ENCODE results near the gene ETNK1. TPM values are rescaled to one million over a fixed set of nuclear protein-coding genes. Genes with fewer than 3 reads are reported as not detected.

Gene ETNK1
- polyA plus RNA-seq, 1 of the 3 experiments (the other 2 are of a cell fraction): 7.9 TPM

DNA sequence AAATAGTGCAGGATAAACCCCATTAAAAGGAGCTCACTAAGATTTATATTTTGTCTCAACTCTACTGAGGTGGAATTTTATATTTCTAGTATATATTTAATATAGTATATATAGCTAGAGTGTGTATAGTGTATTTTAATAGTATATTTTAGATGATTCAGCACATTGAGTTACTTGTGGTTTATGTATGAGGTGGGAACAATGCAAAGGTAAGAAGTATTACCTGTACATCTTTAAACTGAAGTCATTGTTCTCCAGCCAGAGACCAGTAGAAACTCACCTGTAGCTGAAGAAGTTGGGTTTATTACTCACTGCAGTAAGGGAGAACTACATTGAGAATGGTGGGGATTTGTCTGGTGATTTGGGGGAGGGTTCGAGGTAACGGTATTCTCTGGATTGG is 15.9 kb downstream of the ETNK1 start:
- no peak for DNase-seq
- Histone ChIP-seq H2AFZ (ENCODE audit: low read depth) (no peak overlapping the region), H3K79me2 (ENCODE audit: insufficient read depth) (peaks cover 33% of the 10 kb centered on the region), H3K4me3 (ENCODE audit: low read depth in 2 of 2, low read length in 1 of 2) (no peak overlapping the region), H3K9me3 (no peaks in the 10 kb centered on the region), H4K20me1 (ENCODE audit: insufficient read depth) (peaks cover 6% of the 10 kb centered on the region; the same call in 1 of the 2 replicates), H3K36me3 (replicated peaks in 1 of 2; ENCODE audit: control insufficient read depth in 1 of 2, insufficient read depth in 2 of 2, low read length in 1 of 2) (peaks cover 8 to 21% of the 10 kb centered on the region in 2 experiments), H3K9me2 (no peaks in the 10 kb centered on the region), H3K27ac (ENCODE audit: low read depth in 2 of 2, low read length in 1 of 2) (no peak overlapping the region), H3K9ac (no peak overlapping the region), H3K27me3 (ENCODE audit: insufficient read depth) (no peaks in the 10 kb centered on the region), H3F3A (replicated peaks; ENCODE audit: insufficient read depth) (no peaks in the 10 kb centered on the region), H3K4me2 (no peak overlapping the region), H3K4me1 (ENCODE audit: control insufficient read depth in 1 of 2, insufficient read depth in 2 of 2, low read depth in 1 of 2, low read length in 1 of 2) (peaks cover 0 to 2% of the 10 kb centered on the region in 2 experiments; a peak in 1 of 4 replicates)
- TF ChIP-seq NFIC (IDR thresholded peaks at IDR 0.05; ENCODE audit: borderline replicate concordance) (no peak), YY1 (IDR thresholded peaks at IDR 0.05; ENCODE audit: low read depth) (no peak), ELF1 (IDR thresholded peaks at IDR 0.05) (no peak), CHD2 (IDR thresholded peaks at IDR 0.05; ENCODE audit: low read length, partially characterized antibody) (no peak), GATA2 (CRISPR knock-in tag; IDR thresholded peaks at IDR 0.05) (no peak), SMC3 (IDR thresholded peaks at IDR 0.05; ENCODE audit: low read depth, low read length) (no peak), FOSL2 (IDR thresholded peaks at IDR 0.05; ENCODE audit: borderline replicate concordance, low read depth) (no peak), SIN3A (IDR thresholded peaks at IDR 0.05; ENCODE audit: borderline replicate concordance, low read depth, low read length) (no peak), TAF1 (IDR thresholded peaks at IDR 0.05; ENCODE audit: borderline replicate concordance, low read depth, low read length) (no peak)
- ChIA-PET POLR2A (no interaction called here), CTCF (interaction anchor here (0.6 to 0.7 kb wide), 2 partner anchors 12 to 13 kb away, joined by 3 read pairs; no protein-coding TSS in a partner anchor)
- 95% methylated on average over 2 of the region's 2 CpGs for WGBS (ENCODE audit: low lambda C conversion rate)

DNA sequence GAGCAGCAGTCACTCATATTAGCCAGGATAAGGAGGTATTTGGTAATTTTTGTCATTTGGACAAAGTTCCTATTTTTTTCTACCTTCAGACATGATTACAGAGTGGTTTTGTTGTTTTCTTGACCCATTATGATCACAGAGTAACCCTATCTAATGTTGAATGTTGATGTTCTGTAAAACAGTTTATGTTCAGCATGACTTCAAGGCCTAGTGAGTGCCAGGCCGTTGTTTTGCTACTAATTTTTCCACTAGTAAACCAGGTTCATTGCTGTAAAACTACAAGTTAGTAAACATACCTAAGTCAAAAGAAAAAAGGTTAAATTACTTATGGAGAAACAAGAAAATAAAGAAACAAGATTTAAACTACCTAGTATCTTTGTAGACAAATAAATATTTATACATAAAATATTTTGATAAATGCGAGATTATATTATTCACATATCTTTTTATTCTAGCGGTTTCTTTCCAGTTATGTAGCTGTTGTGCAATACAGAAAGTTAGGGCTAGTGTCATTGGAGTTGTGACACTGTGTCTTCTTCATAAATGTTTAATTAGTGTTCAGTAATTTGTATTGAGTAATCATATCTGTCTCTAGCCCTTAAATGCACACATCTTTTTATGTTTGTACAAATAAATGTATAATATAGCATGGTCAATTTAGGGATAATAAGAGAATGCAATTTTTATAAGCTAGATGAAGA is 16.5 kb downstream of the ETNK1 start:
- H3F3A ChIP-seq (replicated peaks; ENCODE audit: insufficient read depth): no peaks in the 10 kb centered on the region
- H3K27ac ChIP-seq (ENCODE audit: low read depth in 2 of 2, low read length in 1 of 2): no peak overlapping the region
- H3K9me3 ChIP-seq: no peaks in the 10 kb centered on the region
- no peak for DNase-seq
- H3K9me2 ChIP-seq: no peaks in the 10 kb centered on the region
- no peak for TF ChIP-seq YY1 (IDR thresholded peaks at IDR 0.05; ENCODE audit: low read depth)
- no peak for TF ChIP-seq EP300 (IDR thresholded peaks at IDR 0.05; ENCODE audit: borderline replicate concordance in 1 of 2, low read depth in 1 of 2, low read length in 1 of 2)
- no peak for TF ChIP-seq GABPA (IDR thresholded peaks at IDR 0.05; ENCODE audit: low read depth)
- no peak for TF ChIP-seq FOSL2 (IDR thresholded peaks at IDR 0.05; ENCODE audit: borderline replicate concordance, low read depth)
- no peak for TF ChIP-seq RAD21 (IDR thresholded peaks at IDR 0.05; ENCODE audit: low read length)
- no peaks in the 10 kb centered on the region for H3K4me1 ChIP-seq (ENCODE audit: control insufficient read depth in 1 of 2, insufficient read depth in 2 of 2, low read depth in 1 of 2, low read length in 1 of 2)
- H3K27me3 ChIP-seq (ENCODE audit: insufficient read depth): no peaks in the 10 kb centered on the region
- POLR2A ChIA-PET: no interaction called here
- CTCF ChIA-PET: interaction anchor here (0.7 kb wide), 1 partner anchor 14 kb away, joined by 3 read pairs; no protein-coding TSS in a partner anchor
- H3K79me2 ChIP-seq (ENCODE audit: insufficient read depth): peaks cover 26% of the 10 kb centered on the region
- H3K36me3 ChIP-seq (replicated peaks in 1 of 2; ENCODE audit: control insufficient read depth in 1 of 2, insufficient read depth in 2 of 2, low read length in 1 of 2): peaks cover 12 to 24% of the 10 kb centered on the region in 2 experiments
- no peak overlapping the region for H2AFZ ChIP-seq (ENCODE audit: low read depth)
- WGBS (ENCODE audit: low lambda C conversion rate): 96% methylated on average over 3 of the region's 3 CpGs
- H4K20me1 ChIP-seq (ENCODE audit: insufficient read depth): peaks cover 4% of the 10 kb centered on the region; the same call in 1 of the 2 replicates
- H3K4me2 ChIP-seq: no peak overlapping the region
- H3K4me3 ChIP-seq (ENCODE audit: low read depth in 2 of 2, low read length in 1 of 2): no peak overlapping the region
- no peak overlapping the region for H3K9ac ChIP-seq

DNA sequence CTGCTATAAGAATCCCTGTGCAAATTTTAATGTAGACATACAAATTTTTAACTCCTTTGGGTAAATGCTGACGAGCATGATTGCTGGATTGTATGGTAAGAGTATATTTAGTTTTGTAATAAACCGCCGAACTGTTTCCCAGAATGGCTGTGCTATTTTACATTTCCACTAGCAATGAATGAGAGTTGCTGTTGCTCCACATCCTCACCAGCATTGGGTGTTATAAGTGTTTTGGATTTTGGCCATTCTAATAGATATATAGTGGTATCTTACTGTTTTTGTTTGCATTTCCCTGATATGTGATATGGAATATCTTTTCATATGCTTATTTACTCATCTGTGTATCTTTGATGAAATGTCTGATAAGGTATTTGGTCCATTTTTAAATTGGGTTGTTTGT is 23.7 kb downstream of the ETNK1 start:
- Histone ChIP-seq H3F3A (replicated peaks; ENCODE audit: insufficient read depth) (no peaks in the 10 kb centered on the region), H3K9me3 (no peaks in the 10 kb centered on the region), H3K36me3 (replicated peaks in 1 of 2; ENCODE audit: control insufficient read depth in 1 of 2, insufficient read depth in 2 of 2, low read length in 1 of 2) (peaks cover 15 to 32% of the 10 kb centered on the region in 2 experiments), H3K4me1 (ENCODE audit: control insufficient read depth in 1 of 2, insufficient read depth in 2 of 2, low read depth in 1 of 2, low read length in 1 of 2) (no peaks in the 10 kb centered on the region; a peak in 1 of 4 replicates), H3K9ac (no peak overlapping the region), H3K79me2 (ENCODE audit: insufficient read depth) (peaks cover 23% of the 10 kb centered on the region; the same call in 1 of the 2 replicates), H3K27me3 (ENCODE audit: insufficient read depth) (no peaks in the 10 kb centered on the region), H3K27ac (ENCODE audit: low read depth in 2 of 2, low read length in 1 of 2) (no peak overlapping the region), H3K4me2 (no peak overlapping the region), H3K9me2 (no peaks in the 10 kb centered on the region), H4K20me1 (ENCODE audit: insufficient read depth) (no peaks in the 10 kb centered on the region), H3K4me3 (ENCODE audit: low read depth in 2 of 2, low read length in 1 of 2) (no peak overlapping the region), H2AFZ (ENCODE audit: low read depth) (no peak overlapping the region)
- CTCF ChIA-PET: no interaction called here
- 95% methylated on average over 3 of the region's 3 CpGs for WGBS (ENCODE audit: low lambda C conversion rate)
- POLR2A ChIA-PET: no interaction called here
- DNase-seq: no peak
- TF ChIP-seq EZH2phosphoT487 (IDR thresholded peaks at IDR 0.05; ENCODE audit: borderline replicate concordance, low read depth) (no peak), NFIC (IDR thresholded peaks at IDR 0.05; ENCODE audit: borderline replicate concordance) (no peak), RXRA (IDR thresholded peaks at IDR 0.05; ENCODE audit: borderline replicate concordance, low read depth) (no peak), NRF1 (IDR thresholded peaks at IDR 0.05; ENCODE audit: low read depth, low read length) (no peak), RCOR1 (IDR thresholded peaks at IDR 0.05; ENCODE audit: low read length) (no peak), GATA2 (CRISPR knock-in tag; IDR thresholded peaks at IDR 0.05) (no peak)
- TF ChIP-seq, protein P1, sequence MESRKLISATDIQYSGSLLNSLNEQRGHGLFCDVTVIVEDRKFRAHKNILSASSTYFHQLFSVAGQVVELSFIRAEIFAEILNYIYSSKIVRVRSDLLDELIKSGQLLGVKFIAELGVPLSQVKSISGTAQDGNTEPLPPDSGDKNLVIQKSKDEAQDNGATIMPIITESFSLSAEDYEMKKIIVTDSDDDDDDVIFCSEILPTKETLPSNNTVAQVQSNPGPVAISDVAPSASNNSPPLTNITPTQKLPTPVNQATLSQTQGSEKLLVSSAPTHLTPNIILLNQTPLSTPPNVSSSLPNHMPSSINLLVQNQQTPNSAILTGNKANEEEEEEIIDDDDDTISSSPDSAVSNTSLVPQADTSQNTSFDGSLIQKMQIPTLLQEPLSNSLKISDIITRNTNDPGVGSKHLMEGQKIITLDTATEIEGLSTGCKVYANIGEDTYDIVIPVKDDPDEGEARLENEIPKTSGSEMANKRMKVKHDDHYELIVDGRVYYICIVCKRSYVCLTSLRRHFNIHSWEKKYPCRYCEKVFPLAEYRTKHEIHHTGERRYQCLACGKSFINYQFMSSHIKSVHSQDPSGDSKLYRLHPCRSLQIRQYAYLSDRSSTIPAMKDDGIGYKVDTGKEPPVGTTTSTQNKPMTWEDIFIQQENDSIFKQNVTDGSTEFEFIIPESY (IDR thresholded peaks at IDR 0.05; ENCODE audit: borderline replicate concordance, low read depth): no peak
- TF ChIP-seq, protein P2, sequence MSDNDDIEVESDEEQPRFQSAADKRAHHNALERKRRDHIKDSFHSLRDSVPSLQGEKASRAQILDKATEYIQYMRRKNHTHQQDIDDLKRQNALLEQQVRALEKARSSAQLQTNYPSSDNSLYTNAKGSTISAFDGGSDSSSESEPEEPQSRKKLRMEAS (IDR thresholded peaks at IDR 0.05; ENCODE audit: low read depth): no peak

All from SK-N-SH (cell line).